ENCODE measurements around the gene GFI1B.
"Not testable (repeated sequence)": the region's sequence is repeated elsewhere in the genome, so short reads cannot be mapped to it uniquely, and the experiment has no call there.

GFI1B gene

GRCh38 chr9:132970324-132971062 is 8.0 kb upstream of the GFI1B start:
- no peak for DNase-seq

DNA sequence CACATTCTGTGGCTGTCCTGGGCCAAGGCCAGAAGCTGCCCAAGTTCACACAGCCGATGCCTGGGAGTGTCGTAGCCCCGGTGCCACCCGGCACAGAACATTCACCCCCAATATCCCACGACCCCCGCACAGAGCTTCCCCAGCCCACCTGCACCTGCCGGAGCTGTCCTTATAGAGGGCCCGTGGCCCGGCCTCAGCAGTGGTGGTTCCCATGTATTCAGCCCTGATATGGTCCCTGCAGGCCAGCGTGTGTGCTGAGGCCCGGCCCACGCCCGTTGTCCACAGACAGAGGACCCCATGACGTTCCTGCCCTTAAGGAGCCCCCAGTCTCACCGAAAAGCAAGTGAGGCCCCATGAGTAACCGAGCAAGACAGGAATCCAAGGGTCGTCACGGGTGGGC is 5.3 kb upstream of the GFI1B start:
- no peak for DNase-seq

DNA sequence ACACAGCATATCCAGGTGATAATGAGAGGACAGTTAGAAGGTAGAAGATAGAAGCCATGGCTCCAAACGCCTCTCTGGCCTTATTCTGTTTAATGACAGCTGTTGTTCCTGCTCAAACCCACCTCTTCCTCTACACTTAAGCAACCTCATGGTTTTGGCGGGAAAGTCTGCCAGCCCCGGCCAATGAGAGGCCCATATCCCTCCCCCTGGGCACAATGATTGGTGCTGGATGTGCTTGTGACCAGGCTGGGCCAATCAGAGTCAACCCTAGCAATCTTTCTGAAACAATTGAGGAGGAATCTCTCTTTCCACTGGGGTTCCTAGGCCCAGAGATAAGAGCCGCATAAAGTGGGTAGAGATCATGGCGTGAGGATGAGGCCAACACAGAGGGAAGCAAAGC is 4.8 kb upstream of the GFI1B start:
- no peak for DNase-seq

- DNase-seq: no peak
Observed at GRCh38 chr9:132975961-132976360, 2.5 kb upstream of the GFI1B start.

DNA sequence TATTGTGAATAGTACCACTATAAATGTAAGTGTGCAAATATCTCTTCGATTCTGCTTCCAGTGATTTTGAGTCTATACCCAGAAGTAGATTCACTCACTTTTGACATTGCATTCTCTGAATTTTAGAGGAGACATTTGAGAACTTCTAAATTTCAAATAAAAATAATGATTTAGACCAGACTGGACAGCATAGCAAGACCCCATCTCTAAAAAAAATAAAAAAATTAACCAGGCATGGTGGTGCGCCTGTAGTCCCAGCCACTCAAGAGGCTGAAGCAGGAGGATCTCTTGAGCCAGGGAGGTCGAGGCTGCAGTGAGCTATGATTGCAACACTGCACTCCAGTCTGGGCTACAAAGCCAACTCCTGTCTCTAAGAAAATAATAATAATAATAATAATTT is 1.9 kb upstream of the GFI1B start:
- DNase-seq: no peak

DNA sequence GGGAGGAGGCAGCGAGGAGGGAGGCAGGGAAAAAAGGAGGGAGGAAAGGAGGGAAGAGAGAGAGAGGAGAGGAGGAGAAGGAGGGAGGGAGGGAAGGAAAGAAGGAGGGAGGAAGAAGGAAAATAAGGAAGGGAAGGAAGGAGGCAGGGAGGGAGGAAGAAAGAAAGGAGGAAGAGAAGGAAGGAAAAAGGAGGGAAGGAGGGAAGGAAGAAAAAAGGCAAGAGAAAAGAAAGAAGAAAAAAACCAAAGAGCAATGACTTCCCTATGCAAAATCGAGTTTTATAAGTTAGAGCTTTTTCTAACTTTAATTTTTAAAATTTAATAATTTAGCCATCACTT is 413 bp upstream of the GFI1B start:
- no peak for DNase-seq

GRCh38 chr9:132980157-132980556 is 1.7 kb downstream of the GFI1B start:
- DNase-seq: no peak

DNA sequence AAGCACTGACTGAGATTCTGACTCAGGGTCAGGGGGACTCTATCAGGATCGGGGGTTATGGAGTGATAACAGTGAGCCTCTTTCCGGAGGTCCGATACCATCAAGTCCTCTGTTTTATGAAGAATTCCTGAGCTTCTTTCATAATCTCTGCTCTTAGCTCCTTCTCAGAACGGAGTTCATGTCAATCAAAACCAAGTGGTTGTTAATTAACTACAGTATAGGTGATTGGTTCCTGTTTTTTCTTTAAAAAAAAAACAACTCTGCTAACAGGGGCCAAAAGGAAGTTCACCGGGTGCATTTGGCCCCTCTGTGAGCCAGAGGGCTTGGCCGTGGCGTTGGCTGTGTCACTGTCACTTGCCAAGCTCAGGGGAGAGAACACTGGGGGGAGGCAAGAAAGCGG is 4.0 kb downstream of the GFI1B start:
- no peak for DNase-seq

GRCh38 chr9:132983491-132984201 is 5.2 kb downstream of the GFI1B start:
- no peak for DNase-seq

DNA sequence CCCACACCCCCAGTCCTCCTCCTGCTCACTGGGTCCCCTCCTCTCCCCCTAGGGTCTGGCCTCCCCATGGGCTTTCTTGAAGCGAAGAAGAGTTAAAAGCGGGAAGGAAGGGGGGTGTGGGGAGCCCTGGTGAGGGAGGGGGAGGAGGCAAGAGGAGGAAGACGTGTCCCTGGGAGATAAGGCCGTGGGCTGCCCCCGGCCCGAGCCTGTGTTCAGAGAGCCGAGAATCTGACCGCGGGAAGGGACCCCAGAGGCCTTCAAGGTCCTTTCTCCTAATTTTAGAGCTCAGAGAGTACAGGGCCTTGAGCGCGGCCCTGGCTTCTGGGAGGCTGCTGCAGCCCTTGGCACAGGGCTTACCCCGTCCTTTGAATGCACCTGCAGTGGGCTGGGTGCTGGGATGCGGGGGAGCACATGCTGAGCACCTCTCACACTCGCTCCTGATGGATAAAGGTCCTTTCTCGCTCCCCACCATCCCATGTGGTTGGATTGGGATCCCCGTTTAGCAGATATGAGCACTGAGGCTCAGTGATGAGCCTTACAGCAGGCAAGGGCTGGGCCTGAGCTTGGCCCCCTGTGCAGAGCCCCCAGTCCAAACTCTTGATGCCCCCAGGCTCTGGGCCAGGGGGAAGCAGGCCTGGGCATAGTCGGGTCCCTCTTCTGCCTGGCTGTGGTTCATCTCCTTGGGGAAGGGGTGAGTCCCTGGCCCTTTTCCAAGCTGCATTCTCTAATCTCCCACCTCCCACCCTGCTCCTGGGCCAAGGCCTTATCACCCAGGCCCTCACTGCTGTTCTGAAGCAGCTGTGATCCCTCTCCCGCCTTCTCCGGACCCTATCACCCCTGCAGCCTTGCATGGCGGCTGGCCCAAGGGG is 5.9 kb downstream of the GFI1B start:
- DNase-seq: no peak

DNA sequence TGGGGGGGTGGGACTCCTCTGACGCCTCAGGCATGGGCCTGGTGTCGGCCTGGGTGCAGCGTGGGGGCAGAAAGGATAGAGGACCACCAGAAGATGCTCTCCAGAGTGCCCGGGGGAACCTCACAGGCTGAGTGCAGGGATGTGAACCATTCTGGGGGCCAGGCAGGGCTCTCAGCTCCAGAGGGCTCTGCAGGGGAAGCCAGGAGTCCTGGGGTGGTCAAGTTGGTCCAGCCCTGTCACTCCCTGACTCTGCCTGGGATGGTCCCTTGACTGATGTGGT is 6.5 kb downstream of the GFI1B start:
- no peak for DNase-seq

DNA sequence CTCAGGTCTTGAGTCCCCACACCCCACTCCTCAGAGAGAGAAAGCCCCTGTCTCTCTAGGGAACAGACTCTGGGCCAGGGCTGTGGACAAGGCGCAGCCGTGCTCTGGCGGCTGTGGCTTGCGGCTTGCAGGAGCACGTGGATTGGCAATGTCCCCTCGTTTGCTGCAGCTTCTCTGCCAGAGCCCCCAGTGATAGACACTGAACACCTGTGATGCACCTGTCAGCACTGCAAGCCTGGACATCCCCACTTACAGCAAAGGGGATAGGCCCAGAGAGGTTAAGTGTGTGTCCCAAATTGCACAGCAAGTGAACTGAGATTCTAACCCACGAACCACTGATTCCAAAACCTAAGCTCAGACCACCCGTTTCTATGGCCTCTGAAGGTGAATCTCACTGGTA is 7.0 kb downstream of the GFI1B start:
- DNase-seq: no peak

- no peak for DNase-seq
Observed at GRCh38 chr9:132986114-132986513, 7.6 kb downstream of the GFI1B start.

- no peak for DNase-seq
Observed at GRCh38 chr9:132986640-132987620, 8.4 kb downstream of the GFI1B start.

- DNase-seq: no peak
Observed at GRCh38 chr9:132988244-132989013, 9.9 kb downstream of the GFI1B start.

DNA sequence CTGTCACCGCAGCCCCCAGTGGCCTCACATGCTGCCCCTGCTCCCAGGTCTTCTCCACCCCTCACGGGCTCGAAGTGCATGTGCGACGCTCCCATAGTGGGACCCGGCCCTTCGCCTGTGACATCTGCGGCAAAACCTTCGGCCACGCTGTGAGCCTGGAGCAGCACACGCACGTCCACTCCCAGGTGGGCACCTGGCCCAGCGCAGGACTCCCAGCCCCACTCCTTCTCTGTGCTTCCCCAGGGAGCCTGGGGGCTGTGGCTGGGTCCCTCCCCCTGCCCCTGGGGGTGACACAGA is 10.5 kb downstream of the GFI1B start:
- DNase-seq: no peak

DNA sequence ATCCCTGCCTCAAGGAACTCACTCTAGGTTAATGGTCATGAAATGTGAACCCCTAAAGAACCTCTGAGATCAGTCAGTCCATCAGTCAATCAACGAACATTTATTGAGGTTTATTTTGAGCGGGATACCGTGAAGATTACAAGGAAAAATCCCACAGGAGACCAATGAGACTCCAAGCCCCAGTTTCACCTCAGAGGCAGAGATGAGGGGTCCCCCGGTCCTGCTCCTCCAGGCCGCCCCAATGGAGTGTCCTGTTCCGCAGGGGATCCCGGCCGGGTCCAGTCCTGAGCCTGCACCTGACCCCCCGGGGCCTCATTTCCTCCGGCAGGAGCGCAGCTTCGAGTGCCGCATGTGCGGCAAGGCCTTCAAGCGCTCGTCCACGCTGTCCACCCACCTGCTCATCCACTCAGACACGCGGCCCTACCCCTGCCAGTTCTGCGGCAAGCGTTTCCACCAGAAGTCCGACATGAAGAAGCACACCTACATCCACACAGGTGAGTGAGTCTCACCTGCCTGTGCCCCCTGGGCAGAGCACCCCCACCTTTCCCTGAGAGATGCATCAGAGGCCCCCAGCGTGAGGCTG is 11.0 kb downstream of the GFI1B start:
- no peak for DNase-seq

DNA sequence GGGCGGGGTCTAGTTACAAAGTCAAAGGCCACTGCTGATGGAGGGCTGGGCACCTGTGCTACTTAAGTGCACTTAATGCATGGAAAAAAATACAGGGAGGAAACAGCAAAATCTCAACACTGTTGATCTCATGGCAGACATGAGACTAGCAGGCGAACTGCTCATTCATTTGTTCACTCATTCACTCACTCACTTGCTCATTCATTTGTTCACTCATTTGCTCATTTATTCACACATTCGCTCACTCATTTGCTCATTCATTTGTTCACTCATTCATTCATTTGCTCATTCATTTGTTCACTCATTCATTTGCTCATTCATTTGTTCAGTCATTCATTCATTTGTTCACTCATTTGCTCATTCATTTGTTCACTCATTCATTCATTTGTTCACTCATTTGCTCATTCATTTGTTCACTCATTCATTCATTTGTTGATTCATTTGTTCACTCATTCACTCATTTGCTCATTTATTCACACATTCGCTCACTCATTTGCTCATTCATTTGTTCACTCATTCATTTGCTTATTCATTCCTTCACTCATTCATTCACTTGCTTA is 11.6 kb downstream of the GFI1B start:
- DNase-seq: not testable (repeated sequence)

GRCh38 chr9:132990781-132991180 is 12.3 kb downstream of the GFI1B start:
- no peak for DNase-seq

DNA sequence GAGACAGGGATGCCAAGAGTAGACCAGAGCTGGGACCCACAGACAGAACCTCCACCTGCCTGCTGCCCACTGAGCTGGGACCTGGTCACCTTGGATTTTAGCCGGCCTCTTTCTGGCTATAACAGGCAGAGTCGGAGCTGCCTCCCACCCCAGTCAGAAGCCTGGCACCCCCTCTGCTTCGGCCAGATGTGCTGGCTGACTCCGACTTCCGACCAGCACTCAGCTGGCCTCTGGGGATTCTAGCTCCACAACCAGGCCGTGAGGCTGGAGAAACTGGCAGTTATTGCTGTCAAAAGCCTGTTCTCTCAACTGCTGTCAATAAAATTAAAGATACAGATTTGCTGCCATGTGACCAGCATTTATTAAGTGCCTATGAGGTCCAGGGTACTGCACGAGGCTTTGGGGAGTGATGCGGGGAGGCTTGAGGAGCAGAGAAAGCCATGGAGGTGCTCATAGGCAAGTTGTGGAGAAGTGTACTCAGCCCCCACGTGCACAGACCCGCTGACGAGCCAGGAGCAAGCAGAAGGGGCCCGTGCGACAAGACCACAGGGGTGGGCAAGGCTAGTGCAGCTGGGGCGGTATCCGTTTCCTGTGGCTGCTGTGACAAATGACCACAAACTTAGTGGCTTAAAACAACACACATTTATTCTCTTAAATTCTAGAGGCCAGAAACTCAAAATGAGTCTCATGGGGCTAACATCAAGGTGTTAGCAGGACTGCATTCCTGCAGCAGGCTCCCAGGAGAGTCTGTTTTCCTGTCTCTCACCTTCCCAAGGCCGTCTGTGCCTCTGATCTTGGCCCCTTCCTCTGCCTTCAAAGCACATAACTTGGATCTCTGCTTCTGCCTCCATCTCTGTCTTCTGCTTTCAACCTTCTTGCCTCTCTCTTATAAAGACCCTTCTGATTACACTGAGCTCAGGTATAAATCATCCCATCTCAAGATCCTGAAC is 13.1 kb downstream of the GFI1B start:
- DNase-seq: no peak
